ENCODE results near the gene DHRS3. TPM values are rescaled to one million over a fixed set of nuclear protein-coding genes. Genes with fewer than 3 reads are reported as not detected.

The DHRS3 gene
- total RNA-seq, 2 donors from 2014 or later, result 60.4 to 65.3 TPM

DNA sequence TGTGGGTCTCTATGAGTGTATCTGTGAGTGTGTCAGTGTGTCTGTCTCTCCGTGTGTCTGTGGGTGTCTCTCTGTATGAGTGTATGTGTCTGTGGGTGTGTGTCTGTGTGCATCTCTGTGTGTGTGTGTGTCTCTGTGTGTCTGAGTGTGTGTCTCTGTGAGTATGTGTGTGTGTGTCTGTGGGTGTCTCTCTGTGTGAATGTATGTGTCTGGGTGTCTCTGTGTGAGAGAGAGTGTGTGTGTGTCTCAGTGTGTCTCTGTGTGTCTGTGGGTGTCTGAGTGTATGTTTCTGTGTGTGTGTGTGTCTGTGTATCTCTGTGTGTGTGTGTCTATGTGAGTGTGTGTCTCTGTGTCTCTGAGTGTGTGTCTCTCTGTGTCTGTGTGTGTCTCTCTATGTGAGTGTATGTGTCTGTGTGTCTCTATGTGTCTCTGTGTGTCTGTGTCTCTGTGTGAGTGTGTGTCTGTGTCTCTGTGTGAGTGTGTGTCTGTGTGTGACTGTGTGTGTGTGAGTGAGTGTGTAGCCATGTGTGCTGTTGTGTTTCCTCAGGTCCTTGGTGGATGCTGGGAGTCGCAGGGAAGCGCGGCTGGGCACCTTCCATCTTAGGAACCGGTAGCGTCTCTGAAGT, 33.0 kb downstream of the DHRS3 start:
- Mint-ChIP-seq H3K27ac (no peak overlapping the region), H3K9me3 (peaks cover 0 to 3% of the 10 kb centered on the region in 2 donors), H3K27me3 (ENCODE audit: low read depth) (no peaks in the 10 kb centered on the region), H3K36me3 (ENCODE audit: insufficient read depth in 2 of 2) (peaks cover 0 to 2% of the 10 kb centered on the region in 2 donors), H3K4me3 (no peak overlapping the region), H3K4me1 (ENCODE audit: low read depth) (peaks cover 6% of the 10 kb centered on the region)
- ATAC-seq (replicated peaks in 1 of 2), result no peak
- DNase-seq, result no peak

DNA sequence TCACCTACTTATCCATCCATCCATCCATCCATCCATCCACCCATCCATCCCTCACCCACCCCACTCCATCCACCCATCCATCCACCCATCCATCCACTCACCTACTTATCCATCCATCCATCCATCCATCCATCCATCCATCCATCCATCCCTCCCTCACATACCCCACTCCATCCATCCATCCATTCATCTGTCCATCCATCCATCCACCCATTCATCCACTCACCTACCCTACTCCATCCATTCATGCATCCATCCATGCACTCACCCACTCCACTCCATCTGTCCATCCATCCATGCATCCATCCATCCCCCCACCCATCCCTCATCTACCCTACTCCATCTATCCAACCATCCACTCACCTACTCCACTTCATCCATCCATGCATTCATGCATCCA, 34.5 kb downstream of the DHRS3 start:
- H3K36me3 Mint-ChIP-seq (ENCODE audit: insufficient read depth in 2 of 2), result peaks cover 0 to 2% of the 10 kb centered on the region in 2 donors
- H3K9me3 Mint-ChIP-seq, result peaks cover 0 to 3% of the 10 kb centered on the region in 2 donors
- H3K27ac Mint-ChIP-seq, result no peak overlapping the region
- DNase-seq (no peak), ATAC-seq (replicated peaks in 1 of 2) (no peak)
- H3K4me3 Mint-ChIP-seq, result no peak overlapping the region
- peaks cover 6% of the 10 kb centered on the region for H3K4me1 Mint-ChIP-seq (ENCODE audit: low read depth)
- no peaks in the 10 kb centered on the region for H3K27me3 Mint-ChIP-seq (ENCODE audit: low read depth)

DNA sequence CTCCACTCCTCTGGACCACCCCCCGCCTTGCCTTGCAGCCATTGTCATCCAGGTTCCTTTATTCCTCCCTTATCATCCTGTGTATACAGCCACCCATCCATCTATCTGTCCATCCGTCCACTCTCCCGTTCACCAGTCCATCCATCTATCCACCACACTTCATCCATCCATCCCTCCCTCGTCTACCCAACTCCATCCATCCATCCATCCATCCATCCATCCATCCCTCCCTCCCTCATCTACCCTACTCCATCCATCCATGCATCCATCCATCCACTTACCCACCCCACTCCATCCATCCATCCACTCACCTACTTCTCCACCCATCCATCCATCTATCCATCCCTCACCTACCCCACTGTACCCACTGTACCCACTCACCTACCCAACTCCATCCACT, 35.4 kb downstream of the DHRS3 start:
- H3K9me3 Mint-ChIP-seq, result peaks cover 0 to 3% of the 10 kb centered on the region in 2 donors

DNA sequence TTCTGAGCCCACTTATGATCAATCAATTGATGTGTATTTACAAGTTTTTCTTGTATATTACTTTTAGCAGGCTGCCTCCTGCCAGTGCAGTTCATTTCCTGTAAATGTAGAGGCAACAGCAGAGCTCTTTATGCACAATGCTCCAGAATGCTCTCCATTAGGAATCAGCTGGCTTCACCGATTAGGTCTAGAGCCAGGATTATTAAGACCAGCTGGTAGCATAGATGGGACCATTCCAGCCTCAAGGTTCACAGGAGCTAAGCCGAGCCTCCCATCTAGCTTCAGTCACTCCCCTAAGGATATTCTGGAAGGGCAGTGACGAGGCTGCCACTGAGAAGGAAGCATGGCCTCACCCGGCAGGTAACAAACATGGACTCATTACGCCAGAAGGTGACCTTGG, 36.8 kb downstream of the DHRS3 start:
- Mint-ChIP-seq H3K4me3 (no peak overlapping the region), H3K27ac (no peak overlapping the region), H3K9me3 (peaks cover 0 to 3% of the 10 kb centered on the region in 2 donors), H3K36me3 (ENCODE audit: insufficient read depth in 2 of 2) (peaks cover 4 to 5% of the 10 kb centered on the region in 2 donors), H3K27me3 (ENCODE audit: low read depth) (no peaks in the 10 kb centered on the region), H3K4me1 (ENCODE audit: low read depth) (no peaks in the 10 kb centered on the region)
- DNase-seq (no peak), ATAC-seq (replicated peaks in 1 of 2) (no peak)

More for the DNA sequence above, 35.4 kb downstream of the DHRS3 start:
- Mint-ChIP-seq H3K27ac (no peak overlapping the region), H3K4me3 (no peak overlapping the region), H3K27me3 (ENCODE audit: low read depth) (no peaks in the 10 kb centered on the region), H3K4me1 (ENCODE audit: low read depth) (no peaks in the 10 kb centered on the region), H3K36me3 (ENCODE audit: insufficient read depth in 2 of 2) (peaks cover 0 to 5% of the 10 kb centered on the region in 2 donors)
- DNase-seq, result no peak
- no peak for ATAC-seq (replicated peaks in 1 of 2)

DNA sequence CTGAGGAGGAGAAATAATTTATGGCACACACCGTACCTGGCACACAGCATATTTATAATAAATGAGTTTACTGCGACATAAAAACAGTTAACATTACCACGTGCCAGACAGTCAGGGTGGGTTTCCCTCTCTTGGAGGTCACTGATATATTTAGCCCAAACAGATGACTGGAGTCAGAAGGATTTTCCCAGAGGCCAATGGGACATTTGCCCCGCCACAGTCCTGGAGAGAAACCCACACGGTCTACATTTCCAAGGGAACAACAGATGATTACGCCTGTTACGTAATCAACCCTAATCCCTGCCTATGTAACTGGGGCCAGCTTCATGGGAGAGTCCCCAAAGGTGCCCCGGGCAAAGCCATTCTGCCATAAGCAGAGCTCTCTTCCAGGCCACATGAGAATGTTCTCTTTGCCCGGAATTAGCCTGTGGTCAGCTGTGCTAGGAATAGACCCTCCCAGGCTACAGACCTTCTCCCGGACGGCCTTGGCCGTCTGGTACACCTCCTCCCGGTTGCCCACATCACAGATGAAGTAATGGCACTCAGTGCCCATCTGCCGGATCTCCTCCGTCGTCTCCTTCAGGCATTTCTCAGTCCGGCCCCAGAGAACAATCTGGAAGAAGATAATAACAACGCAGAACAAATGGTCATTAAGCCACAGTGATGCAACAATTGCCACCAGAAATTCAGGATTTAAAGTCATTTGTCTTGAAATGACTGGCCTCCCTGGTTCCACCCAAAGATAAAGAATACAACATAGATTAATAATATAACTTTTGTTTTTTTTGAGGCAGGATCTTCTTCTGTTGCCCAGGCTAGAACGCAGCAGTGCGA, 37.7 kb downstream of the DHRS3 start:
- Mint-ChIP-seq H3K4me3 (no peak overlapping the region), H3K9me3 (peaks cover 0 to 3% of the 10 kb centered on the region in 2 donors), H3K36me3 (ENCODE audit: insufficient read depth in 2 of 2) (peaks cover 4 to 5% of the 10 kb centered on the region in 2 donors), H3K27ac (no peak overlapping the region), H3K27me3 (ENCODE audit: low read depth) (no peaks in the 10 kb centered on the region), H3K4me1 (ENCODE audit: low read depth) (no peaks in the 10 kb centered on the region)
- no peak for ATAC-seq (replicated peaks in 1 of 2)
- DNase-seq, result no peak

DNA sequence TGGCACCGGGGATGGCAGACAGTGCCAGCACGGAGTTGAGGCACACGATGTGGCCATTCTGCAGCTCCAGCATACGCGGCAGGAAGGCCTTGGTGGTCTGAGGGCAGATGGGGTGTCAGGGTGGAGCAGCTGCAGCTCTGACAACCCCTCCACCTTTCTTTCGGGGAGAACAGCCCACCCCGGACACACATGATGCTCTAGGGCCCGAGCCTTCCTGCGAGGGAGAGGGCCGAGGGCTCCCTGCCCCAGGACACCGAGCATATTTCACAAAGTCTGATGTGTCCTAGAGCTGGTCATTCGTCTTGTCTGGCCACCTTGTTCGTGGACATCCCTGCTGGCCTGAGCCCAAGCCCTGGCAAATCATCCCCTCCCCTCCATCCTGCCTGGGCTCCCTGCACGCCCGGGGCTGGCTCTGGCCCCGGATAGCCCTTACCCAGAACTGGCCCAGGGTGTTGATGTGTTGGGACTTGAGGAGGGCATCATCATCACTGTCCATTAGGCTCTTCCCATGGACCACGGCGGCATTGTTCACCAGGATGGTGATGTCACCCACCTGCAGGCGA, 39.1 kb downstream of the DHRS3 start:
- no peaks in the 10 kb centered on the region for H3K4me1 Mint-ChIP-seq (ENCODE audit: low read depth)
- H3K27me3 Mint-ChIP-seq (ENCODE audit: low read depth), result no peaks in the 10 kb centered on the region
- peaks cover 0 to 3% of the 10 kb centered on the region in 2 donors for H3K9me3 Mint-ChIP-seq
- H3K27ac Mint-ChIP-seq, result no peak overlapping the region
- ATAC-seq (replicated peaks in 1 of 2) (no peak), DNase-seq (no peak)
- no peak overlapping the region for H3K4me3 Mint-ChIP-seq
- H3K36me3 Mint-ChIP-seq (ENCODE audit: insufficient read depth in 2 of 2), result peaks cover 4 to 5% of the 10 kb centered on the region in 2 donors

DNA sequence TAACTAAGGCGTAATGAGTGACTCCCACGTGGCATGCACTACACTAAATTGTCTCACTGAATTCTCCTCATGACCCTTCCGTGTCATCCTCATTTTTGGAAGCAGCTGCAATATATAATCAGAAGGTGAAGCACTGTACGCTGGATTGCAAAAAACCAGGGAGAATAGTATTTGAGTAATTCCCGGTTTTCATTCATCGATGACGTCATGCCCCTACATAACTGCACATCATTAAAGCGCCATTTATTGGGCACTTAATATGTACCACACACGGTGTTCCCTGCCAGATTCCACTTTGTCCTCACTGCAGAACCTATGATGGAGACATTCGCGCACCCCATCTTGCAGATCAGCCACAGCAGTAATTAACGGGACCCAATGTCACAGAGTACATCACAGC, 41.0 kb downstream of the DHRS3 start:
- Mint-ChIP-seq H3K36me3 (ENCODE audit: insufficient read depth in 2 of 2) (peaks cover 4 to 12% of the 10 kb centered on the region in 2 donors), H3K27me3 (ENCODE audit: low read depth) (no peaks in the 10 kb centered on the region), H3K4me3 (no peak overlapping the region), H3K9me3 (no peaks in the 10 kb centered on the region), H3K4me1 (ENCODE audit: low read depth) (peaks cover 4% of the 10 kb centered on the region), H3K27ac (no peak overlapping the region)
- ATAC-seq (replicated peaks in 1 of 2) (no peak), DNase-seq (no peak)

DNA sequence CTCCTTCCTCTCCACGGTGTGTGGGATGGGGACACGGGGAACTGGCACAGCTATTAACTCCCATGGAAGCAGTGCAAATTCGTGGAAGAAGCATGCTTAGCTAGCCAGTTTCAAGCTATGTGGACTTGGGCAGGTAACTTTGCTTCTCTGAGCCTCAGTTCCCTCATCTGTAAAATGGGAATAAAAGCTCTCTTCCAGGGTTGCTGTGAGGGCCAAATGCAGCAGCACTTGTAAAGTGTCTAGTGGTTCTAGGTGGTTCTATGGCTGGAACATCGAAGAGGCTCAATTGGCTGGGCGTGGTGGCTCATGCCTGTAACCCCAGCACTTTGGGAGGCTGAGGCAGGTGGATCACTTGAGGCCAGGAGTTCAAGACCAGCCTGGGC, 43.3 kb downstream of the DHRS3 start:
- H3K4me3 Mint-ChIP-seq, result no peak overlapping the region
- H3K4me1 Mint-ChIP-seq (ENCODE audit: low read depth), result peaks cover 4% of the 10 kb centered on the region
- no peak for DNase-seq
- no peak for ATAC-seq (replicated peaks in 1 of 2)
- no peak overlapping the region for H3K27ac Mint-ChIP-seq
- no peaks in the 10 kb centered on the region for H3K9me3 Mint-ChIP-seq
- H3K27me3 Mint-ChIP-seq (ENCODE audit: low read depth), result no peaks in the 10 kb centered on the region
- H3K36me3 Mint-ChIP-seq (ENCODE audit: insufficient read depth in 2 of 2), result peaks cover 4 to 13% of the 10 kb centered on the region in 2 donors

DNA sequence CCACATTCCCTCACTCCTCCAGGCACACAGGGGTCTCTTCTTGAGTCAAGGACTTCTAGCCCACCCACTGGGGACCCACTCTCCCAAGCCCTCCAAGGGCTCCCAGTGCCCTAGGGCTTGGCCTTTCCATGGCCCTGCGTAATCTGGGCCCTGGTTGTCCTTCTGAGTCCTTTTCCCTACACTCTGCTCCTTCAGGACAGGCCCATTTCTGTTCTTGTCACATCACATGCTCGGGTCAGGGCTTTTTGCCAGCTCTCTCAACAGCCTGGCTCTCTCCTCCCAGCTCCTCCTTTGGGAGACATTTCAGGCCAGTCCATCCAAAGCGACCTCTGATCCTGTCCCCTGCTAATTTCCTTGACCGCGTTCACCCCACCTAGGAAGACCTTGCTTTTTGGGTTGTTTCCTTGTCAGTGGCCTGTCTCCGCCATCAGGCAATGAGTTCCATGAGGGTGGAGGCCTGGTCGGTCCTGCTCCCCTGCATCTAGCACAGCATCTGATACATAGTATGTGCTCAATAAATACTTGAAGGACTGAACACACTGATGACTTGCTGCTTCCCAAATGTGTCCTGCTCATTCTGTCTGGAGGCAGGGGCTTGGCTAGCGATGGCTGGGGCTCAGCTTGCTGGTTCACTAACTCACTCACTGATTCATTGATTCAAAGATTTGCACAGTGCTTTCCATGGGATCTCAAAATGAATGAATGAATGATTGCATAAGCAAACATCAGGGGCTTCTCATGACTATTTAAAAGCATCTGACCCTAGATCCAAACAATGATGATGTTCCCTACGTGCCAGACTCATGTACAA, 44.8 kb downstream of the DHRS3 start:
- Mint-ChIP-seq H3K36me3 (ENCODE audit: insufficient read depth in 2 of 2) (peaks cover 4 to 13% of the 10 kb centered on the region in 2 donors), H3K4me3 (no peak overlapping the region), H3K9me3 (no peaks in the 10 kb centered on the region), H3K4me1 (ENCODE audit: low read depth) (peaks cover 4% of the 10 kb centered on the region), H3K27me3 (ENCODE audit: low read depth) (no peaks in the 10 kb centered on the region), H3K27ac (no peak overlapping the region)
- DNase-seq, result no peak
- ATAC-seq (replicated peaks in 1 of 2), result no peak

DNA sequence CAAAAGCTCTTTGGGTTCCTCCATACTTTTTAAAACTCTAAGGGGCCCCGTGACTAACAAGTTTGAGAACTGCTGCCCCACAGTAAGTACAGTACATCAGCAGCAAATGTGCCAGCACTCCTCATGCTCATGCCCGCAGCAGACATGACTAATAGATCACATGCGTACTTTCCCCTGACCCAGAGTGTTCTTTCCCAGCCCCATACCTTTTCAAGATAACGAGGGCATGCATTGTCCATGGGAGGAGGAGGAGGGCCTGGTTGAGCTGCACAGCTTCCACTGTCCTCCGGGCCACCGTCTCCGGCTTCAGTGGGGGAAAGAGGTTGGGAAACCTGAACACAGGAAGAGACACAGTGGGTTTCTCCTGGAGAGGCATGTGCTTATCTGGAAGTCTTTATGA, 45.5 kb downstream of the DHRS3 start:
- H3K36me3 Mint-ChIP-seq (ENCODE audit: insufficient read depth in 2 of 2), result peaks cover 4 to 12% of the 10 kb centered on the region in 2 donors

DNA sequence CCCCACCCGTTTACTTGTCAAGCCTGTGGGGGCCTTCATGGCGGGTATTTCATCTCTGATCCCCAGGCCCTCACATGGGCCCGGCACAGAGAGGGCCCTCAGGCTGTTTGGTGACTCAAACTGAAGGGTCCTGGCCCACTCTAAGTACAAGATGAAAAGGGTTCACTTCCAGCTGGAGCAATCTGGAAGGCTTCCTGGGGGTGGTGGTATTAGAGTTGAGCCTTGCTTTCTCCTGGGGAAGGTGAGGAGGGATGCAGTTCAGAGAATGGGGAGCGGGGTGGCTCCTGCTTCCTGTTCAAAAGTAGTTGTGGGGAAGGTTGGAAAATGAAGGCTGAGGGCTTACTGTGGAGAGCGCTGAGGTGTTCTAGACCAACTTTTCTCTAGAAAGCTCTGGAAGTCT, 47.7 kb downstream of the DHRS3 start:
- Mint-ChIP-seq H3K4me3 (no peak overlapping the region), H3K36me3 (ENCODE audit: insufficient read depth in 2 of 2) (peaks cover 2 to 18% of the 10 kb centered on the region in 2 donors), H3K27ac (no peak overlapping the region), H3K27me3 (ENCODE audit: low read depth) (no peaks in the 10 kb centered on the region), H3K9me3 (peaks cover 0 to 2% of the 10 kb centered on the region in 2 donors), H3K4me1 (ENCODE audit: low read depth) (peaks cover 4% of the 10 kb centered on the region)
- ATAC-seq (replicated peaks in 1 of 2) (no peak), DNase-seq (no peak)

More for the DNA sequence above, 45.5 kb downstream of the DHRS3 start:
- no peak for ATAC-seq (replicated peaks in 1 of 2)
- H3K27ac Mint-ChIP-seq, result no peak overlapping the region
- no peak overlapping the region for H3K4me3 Mint-ChIP-seq
- no peaks in the 10 kb centered on the region for H3K27me3 Mint-ChIP-seq (ENCODE audit: low read depth)
- H3K4me1 Mint-ChIP-seq (ENCODE audit: low read depth), result peaks cover 4% of the 10 kb centered on the region
- H3K9me3 Mint-ChIP-seq, result no peaks in the 10 kb centered on the region
- no peak for DNase-seq

DNA sequence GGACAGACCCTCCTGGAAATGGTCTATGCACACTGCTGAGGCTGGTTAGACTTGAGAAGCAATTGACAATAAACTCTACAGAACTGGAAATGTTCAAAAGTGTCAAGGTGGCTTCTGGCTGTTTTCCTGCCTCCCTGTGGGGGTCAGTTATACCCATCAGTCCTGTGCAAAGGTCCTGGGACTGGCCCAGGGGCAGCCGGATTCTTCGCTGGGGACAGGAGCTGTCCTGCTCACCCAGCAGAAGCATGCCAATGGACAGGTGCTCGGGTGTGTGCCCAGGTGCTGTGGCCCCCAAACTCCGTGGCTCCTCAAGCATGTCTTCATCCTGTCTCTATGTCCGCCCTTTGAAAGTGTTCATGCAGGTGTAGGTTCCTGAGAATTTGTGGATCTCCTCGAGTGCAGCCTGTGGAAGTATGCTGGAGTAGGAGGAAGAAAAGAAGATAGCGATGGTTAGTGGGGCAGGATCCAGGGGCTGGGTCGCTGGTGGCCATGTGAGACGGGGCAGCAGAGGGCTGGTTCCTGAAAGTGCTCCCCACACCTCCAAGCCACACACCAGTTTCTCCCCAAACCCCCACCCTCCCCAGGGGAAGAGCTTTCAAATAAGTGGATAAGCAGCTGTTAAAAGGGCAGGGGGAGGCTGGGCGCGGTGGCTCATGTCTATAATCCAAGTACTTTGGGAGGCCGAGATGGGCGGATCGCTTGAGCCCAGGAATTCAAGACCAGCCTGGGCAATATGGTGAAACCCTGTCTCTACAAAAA, 49.8 kb downstream of the DHRS3 start:
- Mint-ChIP-seq H3K4me1 (ENCODE audit: low read depth) (peaks cover 2% of the 10 kb centered on the region), H3K4me3 (no peak overlapping the region), H3K9me3 (peaks cover 5 to 10% of the 10 kb centered on the region in 2 donors), H3K27ac (no peak overlapping the region), H3K27me3 (ENCODE audit: low read depth) (no peaks in the 10 kb centered on the region), H3K36me3 (ENCODE audit: insufficient read depth in 2 of 2) (peaks cover 7 to 29% of the 10 kb centered on the region in 2 donors)
- no peak for ATAC-seq (replicated peaks in 1 of 2)
- DNase-seq, result no peak
